Upper lobe of right lung (tissue), 1 donor: Measurements from ENCODE around the gene ARID4B. TPM values are rescaled to one million over a fixed set of nuclear protein-coding genes. Genes with fewer than 3 reads are reported as not detected.
"Not testable (repeated sequence)": the region's sequence is repeated elsewhere in the genome, so short reads cannot be mapped to it uniquely, and the experiment has no call there.

ENCODE experiments used
- ATAC-seq: fragments of 200-7000 bp; cut with Tn5 transposase; one replicate; pipeline ENCODE4 v1.9.1; 2020; ENCODE audit warnings: mild to moderate bottlenecking, moderate library complexity
- DNase-seq: peaks from one replicate; pipeline ENCODE4 v3.0.0-alpha.2; 2020
- H3K27ac ChIP-seq: fragments of 200-600 bp; one replicate; pipeline ENCODE4 v1.8.0; 2022
- H3K27me3 ChIP-seq: fragments of 200-600 bp; one replicate; pipeline ENCODE4 v1.8.0; 2022; ENCODE audit warnings: mild to moderate bottlenecking
- H3K36me3 ChIP-seq: fragments of 200-600 bp; one replicate; pipeline ENCODE4 v1.8.0; 2022
- H3K4me1 ChIP-seq: fragments of 200-600 bp; one replicate; pipeline ENCODE4 v1.8.0; 2022
- H3K4me3 ChIP-seq: fragments of 200-600 bp; one replicate; pipeline ENCODE4 v1.8.0; 2022; ENCODE audit warnings: mild to moderate bottlenecking
- H3K9me3 ChIP-seq: fragments of 200-600 bp; one replicate; pipeline ENCODE4 v1.8.0; 2022
- CTCF ChIP-seq: fragments of 200-600 bp; IDR thresholded peaks from one replicate; pipeline ENCODE4 v1.8.0; 2022; ENCODE audit warnings: antibody characterized with exemption
- intact Hi-C: fragments of 100-400 bp; cut with DNase I; formaldehyde crosslinking; loops from one replicate; pipeline ENCODE4 v1.11.0; 2022
- total RNA-seq: library from RNA; stranded (reverse); fragmentation: NEBNext Ultra II Directional; extraction: Animal tissue kit (Norgen Biotek cat#: 25700); gene quantifications from one replicate; pipeline ENCODE4 v1.2.1, GENCODE V29; 2021
- donor health status: DM: no; HTN: yes; CAD: no; lungs with severe emphysema.

ARID4B gene
- total RNA-seq, 1 donor from 2014 or later: 38.7 TPM

- TF ChIP-seq CTCF: no peak
- intact Hi-C loops: no loop called here
- no peaks in the 10 kb centered on the region for H3K9me3 ChIP-seq
Observed at GRCh38 chr1:235315735-235316134, 12.2 kb downstream of the ARID4B start.

GRCh38 chr1:235315173-235315572 lies 12.8 kb downstream of the ARID4B start:
- intact Hi-C loops: no loop called here
- DNase-seq (no peak), ATAC-seq (no peak)
- TF ChIP-seq CTCF: no peak
- Histone ChIP-seq H3K36me3 (peaks cover 10% of the 10 kb centered on the region), H3K27ac (no peak overlapping the region), H3K27me3 (no peaks in the 10 kb centered on the region), H3K4me1 (peaks cover 41% of the 10 kb centered on the region), H3K9me3 (no peaks in the 10 kb centered on the region), H3K4me3 (no peak overlapping the region)

More at GRCh38 chr1:235315735-235316134, 12.2 kb downstream of the ARID4B start:
- no peak overlapping the region for H3K27ac ChIP-seq
- no peaks in the 10 kb centered on the region for H3K27me3 ChIP-seq
- peaks cover 10% of the 10 kb centered on the region for H3K36me3 ChIP-seq
- peaks cover 38% of the 10 kb centered on the region for H3K4me1 ChIP-seq
- no peak overlapping the region for H3K4me3 ChIP-seq
- no peak for ATAC-seq
- no peak for DNase-seq

- Histone ChIP-seq H3K27me3 (no peaks in the 10 kb centered on the region), H3K9me3 (no peaks in the 10 kb centered on the region), H3K4me3 (no peak overlapping the region), H3K36me3 (peaks cover 8% of the 10 kb centered on the region), H3K27ac (no peak overlapping the region), H3K4me1 (peaks cover 41% of the 10 kb centered on the region)
- intact Hi-C loops: no loop called here
- DNase-seq (no peak), ATAC-seq (no peak)
- no peak for TF ChIP-seq CTCF
Observed at GRCh38 chr1:235313931-235314678, 13.9 kb downstream of the ARID4B start.

- no peak for TF ChIP-seq CTCF
Observed at GRCh38 chr1:235313262-235313661, 14.7 kb downstream of the ARID4B start.

GRCh38 chr1:235309206-235309605 lies 18.8 kb downstream of the ARID4B start:
- DNase-seq, ATAC-seq, intact Hi-C loops: not testable (repeated sequence)

More at GRCh38 chr1:235313262-235313661, 14.7 kb downstream of the ARID4B start:
- ATAC-seq (no peak), DNase-seq (no peak)
- Histone ChIP-seq H3K4me1 (peaks cover 41% of the 10 kb centered on the region), H3K27me3 (no peaks in the 10 kb centered on the region), H3K4me3 (no peak overlapping the region), H3K36me3 (no peaks in the 10 kb centered on the region), H3K9me3 (no peaks in the 10 kb centered on the region), H3K27ac (no peak overlapping the region)
- intact Hi-C loops: no loop called here

GRCh38 chr1:235307158-235308124 lies 20.5 kb downstream of the ARID4B start:
- DNase-seq: no peak
- Histone ChIP-seq H3K36me3 (no peaks in the 10 kb centered on the region), H3K4me3 (no peak overlapping the region), H3K27ac (no peak overlapping the region), H3K9me3 (no peaks in the 10 kb centered on the region), H3K27me3 (no peaks in the 10 kb centered on the region), H3K4me1 (peaks cover 45% of the 10 kb centered on the region)
- TF ChIP-seq CTCF: no peak
- ATAC-seq: no peak
- intact Hi-C loops: no loop called here

More at GRCh38 chr1:235309206-235309605, 18.8 kb downstream of the ARID4B start:
- not testable (repeated sequence) for H3K27me3 ChIP-seq, H3K27ac ChIP-seq, H3K4me3 ChIP-seq, H3K36me3 ChIP-seq, H3K9me3 ChIP-seq
- peaks cover 49% of the 10 kb centered on the region for H3K4me1 ChIP-seq
